Measurements from ENCODE around the gene RFK. TPM values are rescaled to one million over a fixed set of nuclear protein-coding genes. Genes with fewer than 3 reads are reported as not detected.

Gene RFK
- polyA plus RNA-seq, 1 donor from 2014 or later, result 131 TPM

DNA sequence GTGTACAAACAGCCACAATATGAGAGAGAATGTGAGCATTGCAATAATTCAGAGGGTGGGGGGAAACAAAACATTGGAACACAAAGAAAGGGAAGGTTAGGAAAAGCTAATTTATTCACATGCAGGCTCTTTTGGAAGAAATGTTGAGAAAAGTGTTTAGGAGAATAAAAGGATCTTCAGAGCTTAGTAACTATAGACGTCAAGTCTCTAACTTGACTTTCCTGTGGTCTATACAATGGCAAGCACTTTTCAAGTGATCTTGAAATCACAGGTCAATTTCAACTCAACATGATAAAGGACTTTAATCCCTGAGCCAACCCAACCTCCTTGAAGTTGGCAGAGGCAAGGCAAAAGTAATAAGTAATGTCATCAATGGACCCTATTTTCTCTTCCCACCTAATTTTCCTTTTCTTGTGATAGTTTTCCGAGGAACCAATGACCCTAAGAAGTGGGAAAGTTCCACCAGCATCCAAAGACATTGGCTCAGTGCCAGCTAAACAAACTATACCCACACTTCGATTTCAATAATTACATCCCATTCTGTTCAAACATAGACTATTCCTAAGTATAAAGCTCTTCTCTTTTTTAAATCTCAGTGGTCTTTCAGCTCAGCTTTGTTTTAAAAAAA, 23.7 kb downstream of the RFK start:
- Histone ChIP-seq H2AFZ (ENCODE audit: low read depth, low read length) (no peak overlapping the region), H3F3A (ENCODE audit: insufficient read depth, low read length, poor library complexity, severe bottlenecking) (no peaks in the 10 kb centered on the region), H3K4me3 (ENCODE audit: low read length) (no peak overlapping the region), H3K36me3 (ENCODE audit: insufficient read depth, low read length) (no peaks in the 10 kb centered on the region), H3K9me2 (ENCODE audit: insufficient read depth, low read length) (no peaks in the 10 kb centered on the region), H3K9me3 (ENCODE audit: low read length) (no peaks in the 10 kb centered on the region), H3K27ac (ENCODE audit: low read length) (no peak overlapping the region), H3K79me2 (replicated peaks; ENCODE audit: insufficient read depth, low read length) (no peaks in the 10 kb centered on the region), H3K27me3 (ENCODE audit: insufficient read depth, low read depth, low read length) (no peaks in the 10 kb centered on the region), H4K20me1 (ENCODE audit: insufficient read depth) (no peaks in the 10 kb centered on the region), H3K9ac (ENCODE audit: low read length) (no peak overlapping the region), H3K4me2 (ENCODE audit: low read length) (no peak overlapping the region)
- TF ChIP-seq MXI1 (conservative IDR thresholded peaks at IDR 0.05; ENCODE audit: poor library complexity, severe bottlenecking) (no peak), RAD21 (conservative IDR thresholded peaks at IDR 0.05) (no peak), TAF1 (IDR thresholded peaks at IDR 0.05; ENCODE audit: low read depth) (no peak), EP300 (conservative IDR thresholded peaks at IDR 0.05; ENCODE audit: poor library complexity, severe bottlenecking) (no peak), SMC3 (conservative IDR thresholded peaks at IDR 0.05; ENCODE audit: poor library complexity) (no peak), POLR2AphosphoS5 (IDR thresholded peaks at IDR 0.05) (no peak), EZH2 (IDR thresholded peaks at IDR 0.05; ENCODE audit: borderline replicate concordance, insufficient read depth, low read length, poor library complexity, severe bottlenecking) (no peak)
- TF ChIP-seq, protein P1, sequence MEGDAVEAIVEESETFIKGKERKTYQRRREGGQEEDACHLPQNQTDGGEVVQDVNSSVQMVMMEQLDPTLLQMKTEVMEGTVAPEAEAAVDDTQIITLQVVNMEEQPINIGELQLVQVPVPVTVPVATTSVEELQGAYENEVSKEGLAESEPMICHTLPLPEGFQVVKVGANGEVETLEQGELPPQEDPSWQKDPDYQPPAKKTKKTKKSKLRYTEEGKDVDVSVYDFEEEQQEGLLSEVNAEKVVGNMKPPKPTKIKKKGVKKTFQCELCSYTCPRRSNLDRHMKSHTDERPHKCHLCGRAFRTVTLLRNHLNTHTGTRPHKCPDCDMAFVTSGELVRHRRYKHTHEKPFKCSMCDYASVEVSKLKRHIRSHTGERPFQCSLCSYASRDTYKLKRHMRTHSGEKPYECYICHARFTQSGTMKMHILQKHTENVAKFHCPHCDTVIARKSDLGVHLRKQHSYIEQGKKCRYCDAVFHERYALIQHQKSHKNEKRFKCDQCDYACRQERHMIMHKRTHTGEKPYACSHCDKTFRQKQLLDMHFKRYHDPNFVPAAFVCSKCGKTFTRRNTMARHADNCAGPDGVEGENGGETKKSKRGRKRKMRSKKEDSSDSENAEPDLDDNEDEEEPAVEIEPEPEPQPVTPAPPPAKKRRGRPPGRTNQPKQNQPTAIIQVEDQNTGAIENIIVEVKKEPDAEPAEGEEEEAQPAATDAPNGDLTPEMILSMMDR (IDR thresholded peaks at IDR 0.05; ENCODE audit: poor library complexity, severe bottlenecking), result no peak
- TF ChIP-seq, protein P2, sequence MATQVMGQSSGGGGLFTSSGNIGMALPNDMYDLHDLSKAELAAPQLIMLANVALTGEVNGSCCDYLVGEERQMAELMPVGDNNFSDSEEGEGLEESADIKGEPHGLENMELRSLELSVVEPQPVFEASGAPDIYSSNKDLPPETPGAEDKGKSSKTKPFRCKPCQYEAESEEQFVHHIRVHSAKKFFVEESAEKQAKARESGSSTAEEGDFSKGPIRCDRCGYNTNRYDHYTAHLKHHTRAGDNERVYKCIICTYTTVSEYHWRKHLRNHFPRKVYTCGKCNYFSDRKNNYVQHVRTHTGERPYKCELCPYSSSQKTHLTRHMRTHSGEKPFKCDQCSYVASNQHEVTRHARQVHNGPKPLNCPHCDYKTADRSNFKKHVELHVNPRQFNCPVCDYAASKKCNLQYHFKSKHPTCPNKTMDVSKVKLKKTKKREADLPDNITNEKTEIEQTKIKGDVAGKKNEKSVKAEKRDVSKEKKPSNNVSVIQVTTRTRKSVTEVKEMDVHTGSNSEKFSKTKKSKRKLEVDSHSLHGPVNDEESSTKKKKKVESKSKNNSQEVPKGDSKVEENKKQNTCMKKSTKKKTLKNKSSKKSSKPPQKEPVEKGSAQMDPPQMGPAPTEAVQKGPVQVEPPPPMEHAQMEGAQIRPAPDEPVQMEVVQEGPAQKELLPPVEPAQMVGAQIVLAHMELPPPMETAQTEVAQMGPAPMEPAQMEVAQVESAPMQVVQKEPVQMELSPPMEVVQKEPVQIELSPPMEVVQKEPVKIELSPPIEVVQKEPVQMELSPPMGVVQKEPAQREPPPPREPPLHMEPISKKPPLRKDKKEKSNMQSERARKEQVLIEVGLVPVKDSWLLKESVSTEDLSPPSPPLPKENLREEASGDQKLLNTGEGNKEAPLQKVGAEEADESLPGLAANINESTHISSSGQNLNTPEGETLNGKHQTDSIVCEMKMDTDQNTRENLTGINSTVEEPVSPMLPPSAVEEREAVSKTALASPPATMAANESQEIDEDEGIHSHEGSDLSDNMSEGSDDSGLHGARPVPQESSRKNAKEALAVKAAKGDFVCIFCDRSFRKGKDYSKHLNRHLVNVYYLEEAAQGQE (IDR thresholded peaks at IDR 0.05; ENCODE audit: borderline replicate concordance), result no peak

DNA sequence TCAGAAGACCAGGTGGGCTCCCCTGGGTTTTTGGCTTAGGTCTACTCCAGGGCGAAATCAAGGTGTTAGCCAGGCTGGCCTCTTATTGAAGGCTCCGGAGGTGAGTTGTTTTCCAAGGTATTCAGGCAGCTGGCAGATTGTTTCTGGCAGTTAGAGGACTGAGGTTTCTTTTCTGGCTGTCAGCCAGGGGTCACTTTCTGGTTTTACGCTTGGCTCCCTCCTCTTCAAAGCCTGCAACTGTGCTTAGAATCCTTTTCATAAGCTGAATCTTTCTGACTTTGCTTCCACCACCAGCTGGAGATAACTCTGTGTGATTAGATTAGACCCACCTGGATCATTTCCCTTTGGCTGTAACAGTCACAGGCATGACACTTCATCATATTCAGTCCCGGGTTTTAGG, 24.6 kb downstream of the RFK start:
- Histone ChIP-seq H3F3A (ENCODE audit: insufficient read depth, low read length, poor library complexity, severe bottlenecking) (no peaks in the 10 kb centered on the region), H3K79me2 (replicated peaks; ENCODE audit: insufficient read depth, low read length) (no peaks in the 10 kb centered on the region), H3K4me2 (ENCODE audit: low read length) (no peak overlapping the region), H4K20me1 (ENCODE audit: insufficient read depth) (no peaks in the 10 kb centered on the region), H3K36me3 (ENCODE audit: insufficient read depth, low read length) (no peaks in the 10 kb centered on the region), H3K4me3 (ENCODE audit: low read length) (no peak overlapping the region), H3K9ac (ENCODE audit: low read length) (no peak overlapping the region), H3K27ac (ENCODE audit: low read length) (no peak overlapping the region), H2AFZ (ENCODE audit: low read depth, low read length) (no peak overlapping the region), H3K9me2 (ENCODE audit: insufficient read depth, low read length) (no peaks in the 10 kb centered on the region), H3K27me3 (ENCODE audit: insufficient read depth, low read depth, low read length) (no peaks in the 10 kb centered on the region), H3K9me3 (ENCODE audit: low read length) (no peaks in the 10 kb centered on the region)
- no peak for TF ChIP-seq SMC3 (conservative IDR thresholded peaks at IDR 0.05; ENCODE audit: poor library complexity)
- TF ChIP-seq EP300 (conservative IDR thresholded peaks at IDR 0.05; ENCODE audit: poor library complexity, severe bottlenecking), result no peak
- TF ChIP-seq, protein P2 (IDR thresholded peaks at IDR 0.05; ENCODE audit: borderline replicate concordance), result no peak
- no peak for TF ChIP-seq TAF1 (IDR thresholded peaks at IDR 0.05; ENCODE audit: low read depth)
- TF ChIP-seq EZH2 (IDR thresholded peaks at IDR 0.05; ENCODE audit: borderline replicate concordance, insufficient read depth, low read length, poor library complexity, severe bottlenecking), result no peak
- TF ChIP-seq, protein P1 (IDR thresholded peaks at IDR 0.05; ENCODE audit: poor library complexity, severe bottlenecking), result no peak
- no peak for TF ChIP-seq RAD21 (conservative IDR thresholded peaks at IDR 0.05)
- TF ChIP-seq POLR2AphosphoS5 (IDR thresholded peaks at IDR 0.05), result no peak
- no peak for TF ChIP-seq MXI1 (conservative IDR thresholded peaks at IDR 0.05; ENCODE audit: poor library complexity, severe bottlenecking)
